ENCODE measurements around the gene ZNF157.

ZNF157 gene

DNA sequence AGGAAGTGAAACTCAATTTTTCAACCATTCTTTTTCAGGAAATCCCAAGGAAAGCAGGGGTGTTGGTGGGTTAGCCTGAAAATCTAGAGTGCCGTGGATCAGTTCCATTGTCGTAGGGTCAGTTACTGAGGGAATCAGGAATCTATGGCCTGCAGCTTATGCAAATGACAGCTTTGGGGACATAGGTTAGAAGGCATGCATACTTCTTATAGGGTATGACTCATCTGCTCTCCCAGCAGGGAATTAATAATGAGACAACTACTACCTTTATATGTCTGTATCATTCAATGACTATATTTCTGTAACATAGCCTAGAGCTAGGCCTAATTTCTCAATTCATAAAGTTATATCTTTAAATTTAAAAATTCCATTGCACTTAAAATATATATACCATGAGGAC, 76.1 kb downstream of the ZNF157 start:
- in situ Hi-C loops (cut with HindIII; ENCODE audit: low sequenced_read_pairs): no loop called here

DNA sequence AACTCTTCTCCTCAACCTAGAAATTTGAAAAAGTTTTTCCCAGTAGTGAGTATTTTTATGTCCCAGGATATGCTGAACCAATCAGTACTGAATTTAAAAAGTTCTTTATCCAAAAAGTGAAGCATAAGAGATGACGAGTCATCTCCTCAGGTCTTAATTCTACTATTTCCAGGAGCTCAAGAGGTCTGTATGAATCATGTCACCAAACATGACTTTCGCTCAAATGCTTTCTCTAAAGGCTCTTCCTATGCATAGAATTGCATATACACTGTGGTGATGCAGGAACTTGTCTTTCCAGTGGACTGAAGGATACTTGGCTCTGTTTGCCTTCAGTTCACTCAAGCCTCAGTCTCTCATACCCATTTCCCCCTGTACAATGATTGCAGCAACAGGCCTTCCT, 76.6 kb downstream of the ZNF157 start:
- in situ Hi-C loops (cut with HindIII; ENCODE audit: low sequenced_read_pairs): no loop called here

DNA sequence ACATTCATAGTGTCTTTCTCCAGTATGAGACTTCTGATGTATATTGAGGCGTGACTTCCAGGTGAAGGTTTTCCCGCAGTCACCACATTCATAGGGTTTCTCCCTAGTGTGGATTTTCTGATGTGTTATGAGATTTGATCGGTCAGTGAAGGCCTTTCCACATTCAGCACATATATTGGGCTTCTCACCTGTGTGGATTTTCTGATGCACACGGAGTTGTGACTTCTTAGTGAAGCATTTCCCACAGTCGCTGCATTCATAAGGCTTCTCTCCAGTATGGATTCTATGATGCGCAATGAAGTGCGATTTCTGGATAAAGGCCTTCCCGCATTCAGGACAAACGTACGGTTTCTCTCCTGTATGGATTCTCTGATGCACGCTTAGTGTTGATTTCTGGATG, 77.2 kb downstream of the ZNF157 start:
- in situ Hi-C loops (cut with HindIII; ENCODE audit: low sequenced_read_pairs): no loop called here

DNA sequence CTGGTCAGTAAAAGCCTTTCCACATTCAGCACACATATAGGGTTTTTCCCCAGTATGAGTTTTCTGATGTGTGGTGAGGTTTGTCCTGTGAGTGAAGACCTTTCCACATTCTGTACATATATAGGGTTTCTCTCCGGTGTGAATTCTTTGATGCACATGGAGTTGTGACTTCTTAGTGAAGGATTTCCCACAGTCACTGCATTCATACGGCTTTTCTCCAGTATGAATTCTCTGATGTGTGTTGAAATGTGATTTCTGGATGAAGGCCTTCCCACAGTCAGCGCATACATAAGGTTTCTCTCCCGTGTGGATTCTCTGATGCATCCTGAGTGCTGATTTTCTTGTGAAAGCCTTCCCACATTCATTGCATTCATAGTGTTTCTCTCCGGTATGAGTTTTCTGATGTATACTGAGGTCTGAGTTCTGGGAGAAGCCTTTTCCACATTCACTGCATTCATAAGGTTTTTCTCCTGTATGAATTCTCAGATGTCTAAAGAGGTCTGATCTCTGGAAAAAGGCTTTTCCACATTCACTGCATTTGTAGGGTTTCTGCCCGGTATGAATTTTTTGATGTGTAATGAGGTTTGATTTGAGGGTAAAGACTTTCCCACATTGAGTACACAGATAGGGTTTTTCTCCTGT, 77.9 kb downstream of the ZNF157 start:
- in situ Hi-C loops (cut with HindIII; ENCODE audit: low sequenced_read_pairs): no loop called here

DNA sequence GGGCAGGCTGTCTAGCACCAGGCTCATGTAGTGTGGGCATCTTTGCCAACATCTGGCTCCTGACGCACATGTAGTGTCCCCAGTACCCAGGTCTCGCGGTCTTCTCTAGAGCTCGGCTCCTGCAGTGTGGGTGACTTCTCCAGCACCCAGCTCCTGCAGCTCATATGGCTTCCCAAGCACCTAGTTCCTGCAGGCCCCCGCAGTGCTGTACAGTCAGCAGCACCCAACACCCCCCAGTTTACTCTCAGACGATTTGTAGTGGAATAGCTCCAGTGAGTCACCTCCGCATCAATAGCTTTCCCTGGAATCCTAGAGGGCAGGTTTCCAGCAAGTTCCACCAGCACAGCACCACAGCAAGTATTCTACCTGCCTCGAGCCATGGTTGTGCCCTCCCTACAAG, 81.7 kb downstream of the ZNF157 start:
- in situ Hi-C loops (cut with HindIII; ENCODE audit: low sequenced_read_pairs): no loop called here

DNA sequence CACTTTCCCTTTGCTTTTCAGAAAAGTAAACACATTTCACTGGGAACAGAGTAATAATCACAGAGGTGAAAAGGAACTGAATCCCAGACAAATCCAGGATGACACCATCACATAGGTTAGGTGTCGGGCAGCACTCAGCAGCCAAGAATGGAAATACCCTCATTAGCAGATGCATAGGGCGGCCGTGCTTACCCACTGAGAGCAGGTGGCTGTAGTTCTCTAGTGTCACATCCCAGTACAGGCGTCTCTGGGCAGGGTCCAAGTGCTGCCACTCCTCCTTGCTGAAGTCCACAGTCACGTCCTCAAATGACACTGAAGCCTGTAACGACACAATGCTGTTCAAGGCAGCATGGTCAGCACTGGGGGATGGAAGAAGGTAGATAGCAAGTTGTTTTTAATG, 85.7 kb downstream of the ZNF157 start:
- in situ Hi-C loops (cut with HindIII; ENCODE audit: low sequenced_read_pairs): no loop called here

DNA sequence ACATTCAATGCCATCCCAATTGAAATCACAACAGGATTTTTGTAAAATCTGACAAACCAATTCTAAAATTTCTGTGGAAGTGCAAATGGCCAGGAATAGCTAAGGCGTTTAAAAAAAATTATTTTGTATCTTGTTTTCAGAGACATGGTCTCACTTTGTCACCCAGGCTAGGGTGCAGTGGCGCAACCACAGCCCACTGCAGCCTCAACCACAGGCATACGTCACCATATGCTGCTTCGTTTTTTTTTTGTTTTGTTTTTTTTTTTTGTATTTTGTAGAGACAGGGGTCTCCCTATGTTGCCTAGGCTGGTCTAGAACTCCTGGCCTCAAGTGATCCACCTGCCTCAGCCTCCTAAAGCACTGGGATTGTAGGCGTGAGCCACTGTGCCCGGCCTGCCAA, 88.2 kb downstream of the ZNF157 start:
- in situ Hi-C loops (cut with HindIII; ENCODE audit: low sequenced_read_pairs): no loop called here

DNA sequence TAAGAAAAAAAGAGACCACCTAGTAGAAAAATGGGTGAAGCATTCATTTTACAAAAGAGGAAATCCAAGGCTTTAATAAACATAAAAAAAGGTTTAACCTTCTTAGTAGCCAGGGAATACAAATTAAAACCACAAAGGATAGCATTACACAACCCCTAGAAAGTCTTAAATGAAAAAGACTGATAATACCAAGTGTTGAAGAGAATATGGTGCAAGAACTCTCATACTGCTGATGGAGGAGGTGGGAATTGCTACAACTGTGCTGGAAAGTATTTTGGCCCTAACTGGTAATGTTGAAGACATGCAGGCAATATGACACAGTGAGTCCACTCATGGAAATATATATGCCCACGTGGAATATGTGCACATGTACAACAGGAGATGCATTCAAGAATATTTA, 90.2 kb downstream of the ZNF157 start:
- in situ Hi-C loops (cut with HindIII; ENCODE audit: low sequenced_read_pairs): no loop called here
